Large intestine (tissue), 3 donors: ENCODE measurements around the gene ATP1A1. TPM values are rescaled to one million over a fixed set of nuclear protein-coding genes. Genes with fewer than 3 reads are reported as not detected.

Source experiments
- DNase-seq, 2 donors: peaks; one replicate each; pipeline versions ENCODE4 v3.0.0 to v3.0.0-alpha.2; 2013
- H3K27ac ChIP-seq: one replicate; pipeline ENCODE4 v1.5.1; 2013; ENCODE audit warnings: low read length
- H3K27me3 ChIP-seq: 2 replicates; pipeline ENCODE4 v1.6.1; 2013; ENCODE audit warnings: low read length; ENCODE audit not compliant: control insufficient read depth, insufficient read depth
- H3K36me3 ChIP-seq: 2 replicates; pipeline ENCODE4 v1.6.1; 2013; ENCODE audit warnings: low read length; ENCODE audit not compliant: control insufficient read depth, insufficient read depth
- H3K4me1 ChIP-seq: one replicate; pipeline ENCODE4 v1.6.1; 2013; ENCODE audit warnings: low read length; ENCODE audit not compliant: control insufficient read depth, insufficient read depth
- H3K4me3 ChIP-seq: one replicate; pipeline ENCODE4 v1.5.1; 2013; ENCODE audit warnings: low read length
- H3K9me3 ChIP-seq: one replicate; pipeline ENCODE4 v1.6.1; 2013; ENCODE audit warnings: mild to moderate bottlenecking, low read depth, low read length, moderate library complexity; ENCODE audit not compliant: control insufficient read depth
- WGBS: methylation state at CpG from one replicate; pipeline ENCODE4 v1.1.5; 2013; ENCODE audit warnings: low lambda C conversion rate; ENCODE audit not compliant: insufficient coverage; 5-methylcytosine and 5-hydroxymethylcytosine counted together
- polyA plus RNA-seq: library from polyadenylated mRNA; unstranded; fragments of 120-200 nt; gene quantifications from one replicate; pipeline ENCODE4 v1.2.1, GENCODE V29; 2013

ATP1A1 gene
- polyA plus RNA-seq, 1 donor: 823 TPM

- no peak for DNase-seq
- Histone ChIP-seq H3K9me3 (no peaks in the 10 kb centered on the region), H3K4me1 (peaks cover 57% of the 10 kb centered on the region), H3K36me3 (peaks cover 3% of the 10 kb centered on the region), H3K4me3 (peak overlapping the region; percentile 2), H3K27me3 (no peaks in the 10 kb centered on the region), H3K27ac (peak overlapping the region; percentile 87)
- no CpG with 5 or more reads among the region's 1 CpG for WGBS
These were observed 3.7 kb downstream of the ATP1A1 start for GRCh38 chr1:116376729-116377086.

- peak; percentile 51 to 85 for DNase-seq
- Histone ChIP-seq H3K36me3 (peaks cover 3% of the 10 kb centered on the region), H3K4me3 (no peak overlapping the region), H3K9me3 (no peaks in the 10 kb centered on the region), H3K27ac (peak overlapping the region; percentile 87), H3K27me3 (no peaks in the 10 kb centered on the region), H3K4me1 (peaks cover 67% of the 10 kb centered on the region)
- WGBS: 76% methylated on average over 4 of the region's 13 CpGs
These were observed 4.8 kb downstream of the ATP1A1 start for GRCh38 chr1:116377541-116378529.

- 40% methylated on average over 1 of the region's 2 CpGs for WGBS
These were observed 6.1 kb downstream of the ATP1A1 start for GRCh38 chr1:116379057-116379630.

GRCh38 chr1:116379674-116380498 is 6.8 kb downstream of the ATP1A1 start:
- DNase-seq: no peak
- Histone ChIP-seq H3K9me3 (no peaks in the 10 kb centered on the region), H3K4me3 (no peak overlapping the region)

More at GRCh38 chr1:116379057-116379630, 6.1 kb downstream of the ATP1A1 start:
- Histone ChIP-seq H3K27me3 (no peaks in the 10 kb centered on the region), H3K9me3 (no peaks in the 10 kb centered on the region), H3K4me3 (no peak overlapping the region), H3K4me1 (peaks cover 78% of the 10 kb centered on the region), H3K36me3 (peaks cover 5% of the 10 kb centered on the region), H3K27ac (no peak overlapping the region)
- no peak for DNase-seq

GRCh38 chr1:116380499-116381242 is 7.6 kb downstream of the ATP1A1 start:
- WGBS: no CpG with 5 or more reads among the region's 7 CpGs
- no peaks in the 10 kb centered on the region for H3K27me3 ChIP-seq
- no peak overlapping the region for H3K4me3 ChIP-seq
- no peak for DNase-seq
- peaks cover 18% of the 10 kb centered on the region for H3K36me3 ChIP-seq
- H3K9me3 ChIP-seq: no peaks in the 10 kb centered on the region
- H3K27ac ChIP-seq: no peak overlapping the region
- H3K4me1 ChIP-seq: peaks cover 71% of the 10 kb centered on the region

More at GRCh38 chr1:116379674-116380498, 6.8 kb downstream of the ATP1A1 start:
- WGBS: 100% methylated on average over 1 of the region's 6 CpGs
- Histone ChIP-seq H3K27ac (no peak overlapping the region), H3K36me3 (peaks cover 12% of the 10 kb centered on the region), H3K27me3 (no peaks in the 10 kb centered on the region), H3K4me1 (peaks cover 78% of the 10 kb centered on the region)

- H3K27ac ChIP-seq: peak overlapping the region; percentile 15
- 16% methylated on average over 2 of the region's 2 CpGs for WGBS
- DNase-seq: no peak
- H3K4me1 ChIP-seq: peaks cover 64% of the 10 kb centered on the region
- H3K9me3 ChIP-seq: no peaks in the 10 kb centered on the region
- H3K27me3 ChIP-seq: no peaks in the 10 kb centered on the region
- H3K4me3 ChIP-seq: no peak overlapping the region
- H3K36me3 ChIP-seq: peaks cover 29% of the 10 kb centered on the region
These were observed 9.3 kb downstream of the ATP1A1 start for GRCh38 chr1:116382321-116382720.

GRCh38 chr1:116382857-116383483 is 9.9 kb downstream of the ATP1A1 start:
- no peaks in the 10 kb centered on the region for H3K27me3 ChIP-seq
- peaks cover 35% of the 10 kb centered on the region for H3K36me3 ChIP-seq
- no peaks in the 10 kb centered on the region for H3K9me3 ChIP-seq
- H3K27ac ChIP-seq: no peak overlapping the region
- DNase-seq: no peak
- peaks cover 63% of the 10 kb centered on the region for H3K4me1 ChIP-seq
- 90% methylated on average over 2 of the region's 4 CpGs for WGBS
- no peak overlapping the region for H3K4me3 ChIP-seq

GRCh38 chr1:116386042-116386441 is 13.0 kb downstream of the ATP1A1 start:
- Histone ChIP-seq H3K4me3 (no peak overlapping the region), H3K27ac (no peak overlapping the region), H3K27me3 (no peaks in the 10 kb centered on the region), H3K9me3 (no peaks in the 10 kb centered on the region), H3K36me3 (peaks cover 63% of the 10 kb centered on the region), H3K4me1 (peaks cover 42% of the 10 kb centered on the region)
- no peak for DNase-seq
- WGBS: no CpG with 5 or more reads among the region's 4 CpGs

- Histone ChIP-seq H3K27me3 (no peaks in the 10 kb centered on the region), H3K36me3 (peaks cover 78% of the 10 kb centered on the region), H3K4me1 (peaks cover 40% of the 10 kb centered on the region), H3K9me3 (no peaks in the 10 kb centered on the region), H3K4me3 (no peak overlapping the region), H3K27ac (no peak overlapping the region)
- 86% methylated on average over 1 of the region's 6 CpGs for WGBS
- DNase-seq: no peak
These were observed 14.5 kb downstream of the ATP1A1 start for GRCh38 chr1:116387551-116387950.
